NCI-H226 (cell line): ENCODE results near the gene DNHD1.

Experiments used
- DNase-seq: peaks from one replicate; pipeline ENCODE4 v3.0.0-alpha.2; 2015

Gene DNHD1

DNA sequence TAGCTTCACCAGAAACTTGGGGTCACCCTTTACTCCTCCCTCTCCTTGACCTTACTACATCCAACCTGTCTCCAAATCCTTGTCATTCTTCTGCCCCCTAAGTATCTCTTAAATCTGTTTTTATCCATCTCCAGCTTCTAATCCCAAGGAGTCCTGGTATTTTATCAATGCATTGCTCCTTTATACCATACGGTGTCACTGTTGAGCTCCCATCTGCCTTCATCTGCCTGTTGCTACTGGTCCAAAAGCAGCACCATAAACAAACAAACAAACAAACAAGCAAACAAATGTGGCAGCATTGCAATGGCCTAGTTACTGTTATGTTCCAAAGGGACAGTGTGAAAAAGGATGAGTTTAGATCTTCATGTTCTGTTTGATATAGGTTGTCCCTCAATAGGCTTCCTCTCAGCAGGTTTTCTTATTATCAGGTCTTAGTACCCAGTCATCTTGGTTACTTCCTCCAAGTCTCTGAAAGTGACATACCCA lies 34.2 kb downstream of the DNHD1 start:
- DNase-seq: no peak

DNA sequence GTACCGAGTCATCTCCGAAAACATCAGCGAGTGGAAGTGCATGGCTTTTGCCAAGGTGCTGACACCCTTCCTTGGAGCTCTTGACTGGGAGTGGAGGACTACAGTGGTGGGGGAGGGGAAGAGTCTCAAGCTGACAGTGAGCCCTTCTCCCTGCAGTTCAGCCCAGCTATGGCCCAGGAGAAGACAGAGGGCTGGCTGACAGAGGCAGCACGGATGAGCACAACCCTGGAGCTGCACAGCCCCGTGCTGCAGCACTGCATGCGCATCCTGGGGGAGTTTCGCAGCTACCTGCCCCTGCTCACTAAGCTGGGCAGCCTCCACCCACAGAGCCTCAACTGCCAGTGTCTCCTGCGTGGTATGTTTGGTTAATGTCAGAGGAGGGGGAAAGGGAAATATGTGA lies 41.4 kb downstream of the DNHD1 start:
- no peak for DNase-seq

DNA sequence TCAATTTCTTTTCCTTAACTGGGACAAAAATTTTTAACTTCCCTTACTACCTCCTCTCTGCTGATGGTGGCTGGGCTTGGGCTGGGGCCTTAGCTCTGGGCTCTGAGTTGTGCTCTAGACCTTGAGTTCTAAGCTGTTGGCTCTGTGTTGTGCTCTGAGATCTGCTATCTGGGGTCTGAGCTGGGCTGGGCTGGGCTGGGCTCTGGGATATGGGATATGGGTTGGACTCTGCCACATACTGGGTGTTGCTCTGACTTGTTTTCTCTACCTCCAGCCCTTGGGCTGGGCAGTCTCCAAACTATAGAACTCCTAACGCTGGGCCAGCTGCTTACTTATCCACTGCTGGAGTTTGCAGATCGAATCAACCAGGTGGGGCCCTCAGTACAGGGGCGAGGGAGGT lies 41.9 kb downstream of the DNHD1 start:
- no peak for DNase-seq

DNA sequence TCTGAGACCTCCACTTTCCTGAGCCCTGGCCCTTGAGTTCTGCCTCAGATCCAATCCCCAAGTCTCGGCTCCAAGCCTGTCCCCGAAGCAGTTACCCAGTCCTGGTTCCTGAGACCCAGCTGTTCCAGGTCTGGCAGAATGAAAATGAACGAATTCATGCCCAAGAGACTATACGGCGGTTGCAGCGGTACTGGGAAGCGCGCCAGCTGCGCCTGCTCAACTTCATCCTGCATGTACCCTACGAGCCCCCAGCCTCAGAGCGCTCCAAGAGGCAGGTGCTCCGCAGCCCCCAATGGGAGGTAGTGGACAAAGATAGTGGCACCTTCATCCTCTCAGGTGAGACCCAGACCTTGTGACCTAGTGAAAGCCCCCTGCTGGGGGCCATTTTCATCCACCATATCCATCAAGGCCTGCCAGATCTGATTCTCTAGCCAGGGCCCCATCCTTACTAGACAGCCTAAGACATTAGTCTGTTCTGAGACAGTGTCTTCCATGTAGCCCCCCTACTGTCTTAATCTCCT lies 42.7 kb downstream of the DNHD1 start:
- no peak for DNase-seq

DNA sequence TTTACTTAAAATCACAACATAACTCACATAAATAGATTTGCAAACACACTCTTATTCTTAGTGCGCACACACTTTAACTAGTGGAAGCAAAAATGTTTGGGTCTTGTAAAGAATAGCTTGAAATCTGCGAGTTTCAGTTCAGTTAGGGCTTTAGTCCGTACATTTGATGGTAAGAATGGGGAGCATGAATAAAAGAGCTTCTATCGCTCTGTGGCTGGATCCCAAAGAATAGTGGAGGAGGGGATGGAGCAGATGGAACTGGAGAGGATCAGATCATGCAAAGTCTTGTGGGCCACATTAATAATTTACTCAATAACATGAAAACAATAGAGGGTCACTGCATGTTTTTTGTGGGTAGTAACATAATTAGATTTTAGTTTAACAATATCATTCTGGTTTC lies 44.3 kb downstream of the DNHD1 start:
- no peak for DNase-seq

DNA sequence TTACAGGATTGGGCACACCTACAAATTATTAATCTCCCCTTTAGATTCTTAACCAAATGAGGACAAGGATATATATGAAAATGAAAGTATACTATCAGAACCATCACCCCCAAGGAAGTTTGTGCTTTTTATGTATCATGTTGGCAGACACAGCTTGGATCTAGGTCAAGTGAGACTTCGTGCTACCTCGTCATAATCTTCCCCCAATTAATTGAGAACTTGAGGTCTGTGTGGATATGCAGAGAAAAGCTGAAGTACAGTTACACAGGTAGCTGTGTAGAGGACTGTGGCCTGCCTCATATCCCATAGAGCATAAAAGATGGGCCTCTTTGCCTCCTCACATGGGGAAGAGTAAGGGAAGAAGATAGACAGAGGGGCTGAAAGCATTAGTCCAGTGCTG lies 45.6 kb downstream of the DNHD1 start:
- DNase-seq: no peak

DNA sequence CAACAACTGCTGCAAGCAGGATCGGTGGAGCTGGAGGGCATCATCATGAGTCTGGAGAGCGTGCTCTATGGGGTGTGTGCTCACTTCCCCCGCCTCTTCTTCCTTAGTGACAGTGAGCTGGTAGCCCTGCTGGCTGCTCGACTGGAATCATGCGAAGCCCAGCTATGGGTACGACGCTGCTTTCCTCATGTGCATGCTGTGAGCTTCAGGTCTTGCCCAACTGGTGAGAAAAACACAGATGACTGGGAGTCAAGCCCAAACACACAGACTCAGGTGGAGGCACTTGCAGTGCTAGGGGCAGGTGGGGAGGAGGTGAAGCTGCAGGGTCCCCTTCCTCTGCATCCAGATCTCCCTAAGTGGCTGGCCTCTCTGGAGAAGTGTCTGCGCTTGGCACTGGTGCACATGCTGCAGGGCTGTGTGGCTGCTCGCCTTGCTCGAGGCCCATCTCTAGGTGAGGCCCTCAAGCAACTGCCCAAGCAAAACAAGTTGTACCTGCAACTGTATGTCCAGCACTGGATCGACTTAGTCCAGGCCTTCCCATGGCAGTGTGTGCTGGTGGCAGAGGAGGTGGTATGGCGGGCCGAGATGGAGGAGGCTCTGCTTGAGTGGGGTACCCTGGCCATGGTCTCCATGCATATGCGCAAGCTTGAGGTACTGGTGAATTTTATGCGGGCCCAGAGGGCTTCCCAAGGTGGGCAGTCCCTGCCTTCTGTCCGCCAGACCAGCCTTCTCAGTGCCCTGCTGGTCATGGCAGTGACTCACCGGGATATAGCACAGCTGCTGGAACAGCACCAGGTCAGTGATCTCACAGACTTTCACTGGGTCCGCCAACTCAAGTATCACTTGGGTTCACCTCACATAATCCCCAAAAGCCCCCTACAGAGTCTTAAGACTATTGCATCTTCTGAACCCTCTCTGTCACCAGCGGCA lies 48.1 kb downstream of the DNHD1 start:
- DNase-seq: no peak

DNA sequence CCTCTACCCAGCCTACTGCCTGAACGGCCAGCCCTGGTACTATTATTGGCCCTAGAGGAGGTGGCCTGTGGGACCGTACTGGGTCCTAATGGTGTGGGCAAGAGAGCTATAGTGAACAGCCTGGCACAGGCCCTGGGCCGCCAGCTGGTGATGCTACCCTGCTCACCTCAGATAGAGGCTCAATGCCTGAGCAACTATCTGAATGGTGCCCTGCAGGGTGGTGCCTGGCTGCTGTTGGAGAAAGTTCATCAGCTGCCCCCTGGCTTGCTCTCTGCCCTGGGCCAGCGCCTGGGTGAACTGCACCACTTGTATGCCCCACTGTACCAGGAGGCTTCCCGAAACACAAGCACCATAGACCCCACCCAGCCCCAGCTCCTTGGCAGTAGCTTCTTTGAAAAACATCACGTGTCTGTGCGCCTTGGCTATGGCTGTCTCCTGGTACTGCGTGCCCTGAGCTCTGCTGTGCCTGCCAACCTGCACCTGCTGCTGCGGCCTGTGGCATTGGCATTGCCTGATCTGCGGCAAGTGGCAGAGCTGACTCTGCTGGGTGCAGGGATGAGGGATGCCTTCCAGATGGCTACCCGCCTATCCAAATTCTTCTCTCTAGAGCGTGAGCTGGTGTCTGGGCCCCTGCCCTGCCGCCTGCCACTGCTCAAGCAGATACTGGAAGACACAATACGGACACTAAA lies 49.0 kb downstream of the DNHD1 start:
- no peak for DNase-seq

DNA sequence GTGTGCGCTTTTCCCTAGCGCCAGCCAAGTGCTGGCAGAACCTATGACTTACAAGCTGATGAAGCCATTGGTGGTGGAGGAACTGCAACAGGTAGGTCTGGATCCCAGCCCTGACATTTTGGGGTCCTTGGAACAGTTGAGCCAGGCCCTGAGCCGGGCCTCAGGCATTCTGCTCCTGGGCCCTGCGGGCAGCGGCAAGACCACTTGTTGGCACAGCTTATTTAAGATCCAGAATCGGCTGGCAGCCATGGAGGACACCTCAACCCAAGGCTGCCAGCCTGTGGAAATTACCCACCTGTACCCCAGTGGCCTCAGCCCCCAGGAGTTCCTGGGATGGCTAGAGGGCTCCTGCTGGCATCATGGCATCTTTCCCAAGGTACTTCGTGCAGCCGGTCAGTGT lies 49.7 kb downstream of the DNHD1 start:
- DNase-seq: no peak

DNA sequence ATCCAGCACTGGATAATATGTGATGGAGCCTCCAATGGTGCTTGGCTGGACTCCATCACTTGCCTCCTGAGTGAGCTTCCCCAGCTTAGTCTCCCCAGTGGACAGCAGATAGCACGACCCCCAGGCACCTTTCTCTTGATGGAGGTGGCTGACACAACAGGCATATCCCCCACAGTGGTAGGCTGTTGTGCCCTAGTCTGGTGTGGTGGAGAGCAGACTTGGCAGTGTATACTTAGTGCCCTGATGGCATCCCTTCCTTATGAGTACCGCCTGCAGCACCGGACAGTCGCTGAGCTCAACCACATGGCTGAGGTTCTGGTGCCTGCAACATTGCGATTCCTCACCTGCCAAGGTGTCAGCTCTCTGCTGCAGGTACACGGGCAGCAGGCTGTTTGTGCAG lies 50.1 kb downstream of the DNHD1 start:
- DNase-seq: no peak

DNA sequence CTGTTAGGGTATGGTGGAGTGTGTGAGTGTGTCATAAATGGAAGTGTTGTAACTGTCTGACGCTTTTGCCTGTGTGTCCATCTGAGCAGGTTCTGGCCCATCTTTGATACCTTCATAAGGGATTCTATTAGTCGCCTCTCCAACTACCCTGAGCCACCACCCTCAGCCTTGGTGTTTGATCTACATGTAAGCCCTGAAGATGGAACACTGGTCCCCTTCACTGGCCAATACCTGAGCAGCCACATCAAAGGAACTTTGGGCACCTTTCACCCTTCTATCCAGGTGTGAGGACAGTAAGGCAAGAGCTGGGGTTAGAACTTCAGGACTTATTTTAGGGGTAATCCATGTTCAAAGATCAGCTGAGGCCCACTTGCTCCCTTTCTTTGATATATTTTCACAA lies 51.0 kb downstream of the DNHD1 start:
- DNase-seq: no peak

DNA sequence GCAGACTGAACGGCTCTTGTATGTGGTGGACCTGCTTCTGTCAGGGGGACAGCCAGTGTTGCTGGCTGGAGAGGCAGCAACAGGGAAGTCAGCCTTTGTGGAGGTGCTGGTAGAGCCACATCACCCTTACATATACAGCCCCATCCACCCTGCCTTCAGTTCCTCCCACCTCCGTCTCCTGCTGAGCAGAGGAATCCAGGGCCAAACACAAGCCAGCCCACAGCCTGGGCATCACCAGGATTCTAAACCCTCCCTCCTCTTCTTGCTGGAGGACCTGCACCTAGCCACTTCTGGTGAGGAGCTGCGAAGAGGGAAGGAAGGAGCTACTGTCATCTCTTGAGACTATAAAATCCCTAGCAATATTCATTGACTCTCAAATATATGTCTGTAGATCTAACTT lies 51.6 kb downstream of the DNHD1 start:
- DNase-seq: no peak

DNA sequence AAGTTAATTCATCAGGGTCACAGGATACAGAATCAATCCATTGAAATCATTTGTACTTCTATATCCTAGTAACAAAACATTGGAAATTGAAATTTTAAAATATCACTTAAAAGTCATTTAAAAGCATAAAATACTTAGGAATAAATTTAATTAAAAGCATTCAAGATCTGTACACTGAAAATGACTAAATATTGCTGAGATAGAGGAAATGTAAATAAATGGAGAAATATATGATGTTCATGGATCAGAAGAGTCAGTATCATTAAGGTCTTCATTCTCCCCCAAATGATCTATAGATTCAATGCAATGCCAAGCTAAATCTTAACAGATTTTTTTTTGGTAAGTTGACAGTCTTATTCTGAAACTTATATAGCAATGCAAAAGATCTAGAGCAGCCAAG lies 56.6 kb downstream of the DNHD1 start:
- no peak for DNase-seq

DNA sequence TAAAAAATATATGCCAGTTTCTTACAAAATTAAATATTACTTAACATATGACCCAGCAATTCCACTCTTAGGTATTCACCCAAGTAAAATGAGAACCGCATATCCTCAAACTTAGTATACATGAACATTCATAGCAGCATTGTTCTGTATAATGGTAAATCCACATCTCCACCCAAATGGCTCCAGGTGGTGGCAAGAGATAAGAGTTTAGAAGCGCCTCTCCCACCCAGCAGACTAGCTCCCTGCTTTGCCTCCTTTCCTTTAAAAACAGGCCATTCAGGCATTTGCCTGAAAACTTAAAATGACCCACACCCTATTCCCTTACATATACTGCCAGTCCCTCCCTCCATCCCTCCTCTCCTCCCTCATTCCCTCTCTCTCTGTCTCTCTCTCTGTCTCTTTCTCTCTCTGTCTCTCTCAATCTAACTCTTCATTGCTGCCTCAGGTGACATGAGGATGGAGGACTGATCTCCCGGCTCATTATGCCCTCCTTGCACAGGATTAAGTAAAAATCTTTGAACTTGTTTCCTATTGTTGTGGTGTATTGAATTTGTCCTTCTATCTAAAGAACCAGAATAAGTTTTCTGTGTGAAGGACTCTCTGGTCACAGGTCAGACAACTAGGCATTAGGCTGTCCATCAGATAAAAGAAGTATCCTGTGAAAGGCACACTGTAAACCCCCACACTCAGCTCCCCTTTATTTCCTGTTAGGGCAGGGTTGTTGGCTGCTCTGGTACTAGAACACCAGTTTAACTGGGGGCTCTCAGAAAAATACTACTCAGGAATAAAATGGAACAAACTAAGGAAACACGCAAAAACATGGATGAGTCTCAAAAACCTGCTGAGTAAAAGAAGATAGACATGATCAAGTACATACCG lies 58.0 kb downstream of the DNHD1 start:
- DNase-seq: no peak

DNA sequence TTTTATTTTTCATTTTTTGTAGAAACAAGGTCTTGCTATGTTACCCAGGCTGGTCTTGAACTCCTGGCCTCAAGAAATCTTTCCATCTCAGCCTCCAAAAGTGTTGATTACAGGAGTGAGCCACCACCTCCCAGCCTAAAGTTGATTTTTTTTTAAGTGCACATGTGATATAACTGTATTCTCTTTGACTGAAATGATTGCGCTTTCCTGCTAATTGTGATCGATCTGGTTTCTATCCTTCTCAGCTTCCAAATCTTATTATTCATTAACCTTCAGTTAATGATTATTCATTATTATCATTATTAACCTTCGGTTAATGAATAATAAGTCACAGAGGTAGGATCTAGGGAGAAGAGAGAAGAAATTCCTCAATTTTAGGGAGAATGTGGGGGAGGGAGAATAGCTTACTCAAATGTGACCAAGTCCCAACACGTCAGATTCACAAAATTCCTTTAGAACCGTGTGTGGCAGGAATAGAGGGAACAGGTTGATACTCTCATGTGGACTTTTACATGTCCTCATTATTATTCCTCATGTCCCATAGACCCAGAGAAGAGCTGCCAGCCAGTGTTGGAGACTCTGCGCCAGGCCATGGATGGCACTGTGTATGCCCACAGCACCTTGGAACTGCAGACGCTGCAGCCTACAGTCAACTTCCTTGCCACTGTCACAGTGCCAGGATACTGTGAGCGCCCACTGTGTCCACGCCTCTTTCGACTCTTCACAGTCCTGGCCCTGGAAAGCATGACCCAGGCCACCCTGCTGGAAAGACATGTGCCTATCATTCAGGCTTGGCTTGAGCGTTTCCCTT lies 59.3 kb downstream of the DNHD1 start:
- DNase-seq: no peak

DNA sequence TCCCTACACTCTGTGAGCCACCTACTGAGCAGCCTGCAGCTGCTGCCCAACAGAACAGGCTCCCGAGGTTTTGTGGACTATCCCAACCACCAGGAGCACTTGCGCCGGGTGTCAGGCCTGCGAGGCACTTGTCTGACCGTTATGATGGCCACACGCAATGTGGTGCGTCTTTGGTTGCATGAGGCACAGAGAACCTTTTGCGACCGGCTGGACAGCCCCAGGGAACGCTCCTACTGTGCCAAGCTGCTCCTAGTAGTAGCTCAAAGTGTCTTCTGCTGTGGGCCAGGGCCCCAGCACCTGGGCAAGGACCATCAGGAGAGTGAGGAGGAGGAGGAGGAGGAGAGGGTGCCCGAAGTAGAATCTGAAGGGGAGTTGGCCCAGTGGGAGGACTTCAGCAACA lies 60.0 kb downstream of the DNHD1 start:
- DNase-seq: no peak

DNA sequence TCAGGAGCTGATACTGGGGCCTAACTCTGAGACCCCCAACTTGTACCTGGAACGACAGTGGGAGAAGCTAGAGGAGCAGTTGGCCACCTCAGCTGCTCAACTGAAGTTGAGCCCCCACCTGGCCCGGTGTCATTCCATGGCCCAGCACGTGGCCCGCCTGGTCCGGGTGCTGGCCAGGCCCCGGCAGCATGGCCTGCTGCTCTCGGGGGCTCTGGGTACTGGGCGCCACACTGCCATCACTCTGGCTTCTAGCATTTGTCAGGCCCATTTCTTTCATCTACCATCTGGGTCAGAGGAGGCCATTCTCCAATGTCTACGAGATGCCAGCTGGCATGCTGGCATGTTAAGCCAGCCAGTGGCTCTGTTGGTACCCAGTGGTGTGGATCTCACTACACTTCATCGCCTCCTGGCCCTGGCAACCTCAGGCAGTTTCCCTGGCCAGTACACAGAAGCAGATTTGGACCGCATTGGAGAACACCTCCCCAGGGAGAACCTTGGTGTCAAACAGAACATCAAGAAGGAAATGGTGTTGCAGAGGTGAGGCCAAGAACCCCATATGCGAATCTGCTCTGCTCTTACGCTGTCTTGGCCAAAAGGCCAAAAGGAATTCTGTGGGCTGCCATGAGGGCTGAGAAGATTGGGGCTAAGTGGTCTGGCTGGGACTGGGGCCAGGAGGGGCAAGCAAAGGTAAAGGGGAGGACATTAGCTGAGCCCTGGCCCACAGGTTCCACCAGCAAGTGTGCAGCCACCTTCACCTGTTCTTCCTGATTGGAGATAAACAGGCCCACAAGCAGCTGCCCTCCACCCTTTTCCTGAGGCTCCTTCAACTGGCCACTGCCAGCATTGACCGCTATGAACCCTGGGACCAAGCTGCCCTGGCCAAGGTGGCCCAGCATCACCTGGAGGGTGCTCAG lies 60.9 kb downstream of the DNHD1 start:
- no peak for DNase-seq

DNA sequence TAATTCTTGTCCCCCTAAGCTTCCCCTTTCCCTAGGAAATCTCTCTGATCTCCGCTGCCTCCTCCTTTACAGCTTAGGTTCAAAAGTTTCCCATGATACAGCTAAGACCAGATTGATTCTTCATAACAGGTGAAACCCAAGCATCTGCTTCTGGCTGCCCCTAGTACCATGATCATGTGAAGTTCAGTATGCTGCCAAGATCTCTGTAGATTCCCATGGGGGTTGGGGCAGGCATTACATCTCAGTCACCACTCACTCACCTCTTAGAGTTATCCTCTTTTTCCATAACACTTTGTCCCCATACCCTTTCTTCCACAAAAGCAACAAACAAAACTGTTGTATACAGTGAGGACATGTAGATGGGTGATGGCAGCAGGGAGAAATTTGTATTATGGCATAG lies 62.3 kb downstream of the DNHD1 start:
- no peak for DNase-seq

DNA sequence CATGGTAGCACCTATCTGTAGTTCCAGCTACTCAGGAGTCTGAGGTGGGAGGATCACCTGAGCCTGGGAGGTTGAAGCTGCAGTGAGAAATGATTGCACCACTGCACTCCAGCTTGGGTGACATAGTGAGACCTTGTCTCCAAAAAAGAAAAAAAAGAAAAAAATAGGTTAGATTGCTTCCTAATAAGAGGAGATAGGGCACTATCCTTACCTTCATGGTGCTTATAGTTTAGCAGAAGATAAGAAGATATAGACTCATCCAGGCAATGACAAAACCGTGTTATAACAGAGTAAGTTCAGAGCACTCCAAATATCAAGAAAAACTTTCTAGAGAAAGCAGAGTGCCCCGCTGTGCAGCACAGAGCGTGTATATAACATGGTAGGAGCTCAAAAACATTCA lies 64.2 kb downstream of the DNHD1 start:
- DNase-seq: no peak

DNA sequence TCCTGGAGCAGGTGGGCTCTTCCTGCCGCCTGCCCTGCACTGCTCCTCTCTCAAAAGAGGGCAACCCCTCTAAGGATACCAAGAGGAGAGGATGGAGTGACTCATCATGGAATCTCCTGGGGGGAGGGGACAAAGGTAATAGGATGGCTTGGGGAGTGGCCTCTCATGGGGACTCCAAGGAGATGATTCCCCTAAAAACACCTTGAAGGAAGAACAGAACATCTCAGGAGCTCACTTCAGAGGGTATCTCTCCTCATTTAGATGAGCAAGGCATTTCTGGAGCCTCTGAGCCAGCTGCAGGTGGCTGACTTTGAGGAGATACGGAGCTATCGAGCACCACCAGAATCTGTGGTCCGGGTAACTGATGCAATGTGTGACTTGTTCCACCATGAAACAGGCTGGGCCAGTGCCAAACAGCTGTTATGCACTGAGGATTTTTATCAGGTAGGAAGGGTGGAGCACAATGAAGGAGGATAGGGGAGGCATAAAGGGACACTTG lies 66.1 kb downstream of the DNHD1 start:
- DNase-seq: no peak

DNA sequence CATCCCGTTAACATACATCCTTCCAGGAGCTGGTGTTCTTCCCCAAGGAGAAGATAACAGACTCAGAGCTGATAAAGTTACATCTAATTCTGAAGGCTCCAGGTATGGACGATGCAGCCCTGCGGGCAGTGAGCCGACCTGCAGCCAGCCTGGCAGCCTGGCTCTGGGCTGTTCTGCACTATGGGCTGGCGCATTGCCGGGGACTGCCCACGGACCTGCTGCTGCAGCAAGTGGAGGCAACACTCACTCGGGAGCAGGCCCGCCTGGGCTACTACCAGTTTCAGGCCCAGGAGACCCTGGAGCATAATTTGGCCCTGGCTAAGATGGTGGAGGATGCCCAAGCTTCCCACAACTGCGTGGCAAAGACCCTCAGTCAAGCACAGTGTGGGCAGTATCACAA lies 66.6 kb downstream of the DNHD1 start:
- DNase-seq: no peak
